HG03575 (cell line): ENCODE results near the gene SLC15A4.

ENCODE experiments used
- ATAC-seq: cut with Tn5 transposase; IDR thresholded peaks from one replicate; pipeline ENCODE4 v1.9.1; 2021; ENCODE audit not compliant: unreplicated experiment, insufficient number of reproducible peaks, low FRiP score; ENCODE audit errors: extremely low read depth

The SLC15A4 gene

DNA sequence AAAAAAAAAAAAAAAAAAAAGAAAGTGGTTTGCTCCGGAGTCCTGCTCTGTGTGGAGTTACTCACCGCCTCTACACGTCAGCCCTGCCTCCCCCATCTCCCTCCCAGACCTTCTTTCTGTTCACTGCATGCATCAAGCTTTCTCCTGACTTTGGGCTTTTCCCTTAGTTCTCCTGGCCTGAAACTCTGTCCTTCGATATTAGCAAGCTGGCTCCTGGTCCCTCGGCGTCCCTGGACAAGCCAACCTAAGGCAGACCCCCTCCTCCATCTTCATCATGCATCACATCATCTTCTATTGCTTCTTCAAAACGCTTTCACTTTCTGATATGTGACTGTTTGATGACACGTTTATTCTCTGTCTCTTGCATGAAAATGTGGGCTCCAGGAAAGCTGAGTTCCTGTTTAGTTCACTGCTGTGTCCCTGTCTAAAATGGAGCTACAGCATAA, 40.6 kb downstream of the SLC15A4 start:
- no peak for ATAC-seq

DNA sequence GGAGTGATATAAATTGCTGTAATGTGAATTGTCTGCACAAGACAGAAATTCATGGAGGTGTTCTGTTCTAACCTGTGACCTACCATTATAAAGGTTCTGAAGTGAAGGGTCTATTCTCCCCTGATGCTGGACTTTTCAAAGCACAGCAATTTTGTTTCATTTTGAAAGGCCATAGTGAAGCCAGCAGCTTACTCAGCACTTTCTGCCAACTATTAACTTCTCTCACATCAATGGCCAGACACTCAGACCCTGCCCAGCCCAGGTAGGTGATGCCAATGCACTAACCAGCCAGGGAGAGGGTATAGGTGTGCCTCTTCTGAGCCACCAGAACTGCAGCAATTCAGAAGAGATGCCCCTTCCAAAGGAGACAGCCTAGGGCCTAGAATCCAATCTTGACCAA, 43.9 kb downstream of the SLC15A4 start:
- no peak for ATAC-seq

DNA sequence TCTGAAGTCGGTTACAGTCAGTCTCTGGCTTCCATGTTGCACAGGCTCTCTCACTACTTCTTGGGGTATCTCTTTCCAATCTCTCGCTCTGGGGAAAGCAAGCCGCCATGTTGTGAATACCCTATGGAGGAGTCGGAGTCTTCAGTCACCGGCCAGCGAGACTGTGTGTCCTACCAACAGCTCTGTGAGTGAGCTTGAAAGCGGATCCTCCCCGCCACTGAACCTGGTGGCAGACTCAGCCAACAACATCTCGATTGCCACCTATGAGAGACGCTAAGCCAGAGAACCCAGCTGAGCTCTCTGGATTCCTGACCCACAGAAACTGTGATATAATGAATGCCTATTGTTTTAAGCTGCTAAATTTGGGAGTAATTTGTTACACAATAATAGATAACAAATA, 51.5 kb downstream of the SLC15A4 start:
- no peak for ATAC-seq

DNA sequence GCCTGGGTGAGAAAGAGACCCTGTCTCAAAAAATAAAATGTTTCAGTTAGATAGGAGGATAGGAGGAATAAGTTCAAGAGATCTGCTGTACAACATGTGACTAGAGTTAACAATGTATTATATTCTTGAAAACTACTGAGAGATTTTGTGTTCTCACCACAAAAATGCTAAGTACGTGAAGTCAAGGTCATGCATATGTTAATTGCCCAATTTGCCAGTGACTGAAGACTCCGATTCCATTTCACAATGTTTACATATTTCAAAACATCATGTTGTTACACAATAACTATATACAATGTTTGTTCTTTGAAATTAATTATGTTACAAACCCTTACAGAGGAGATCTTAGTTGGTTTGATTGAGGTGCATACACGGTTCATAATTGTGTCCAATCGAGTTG, 52.1 kb downstream of the SLC15A4 start:
- ATAC-seq, result no peak

DNA sequence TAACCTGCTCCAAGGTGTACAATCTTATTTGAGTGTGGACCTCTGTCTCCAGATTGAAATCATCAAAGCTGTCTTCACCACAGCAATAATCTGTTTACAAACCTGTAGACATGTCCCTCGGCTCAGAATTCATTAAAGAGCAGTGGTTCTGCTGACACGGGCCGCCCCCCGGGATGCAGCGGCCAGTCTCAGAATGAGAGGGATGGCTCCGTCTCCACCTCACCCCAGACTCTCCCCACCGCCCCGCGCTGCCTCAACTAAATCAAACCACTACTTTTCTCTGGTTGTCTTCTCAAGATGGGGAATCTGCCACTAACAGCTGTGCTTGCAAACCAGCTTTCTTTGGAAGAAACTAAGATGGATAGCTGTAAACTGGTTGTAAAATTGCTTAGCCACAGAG, 56.2 kb downstream of the SLC15A4 start:
- ATAC-seq, result no peak

DNA sequence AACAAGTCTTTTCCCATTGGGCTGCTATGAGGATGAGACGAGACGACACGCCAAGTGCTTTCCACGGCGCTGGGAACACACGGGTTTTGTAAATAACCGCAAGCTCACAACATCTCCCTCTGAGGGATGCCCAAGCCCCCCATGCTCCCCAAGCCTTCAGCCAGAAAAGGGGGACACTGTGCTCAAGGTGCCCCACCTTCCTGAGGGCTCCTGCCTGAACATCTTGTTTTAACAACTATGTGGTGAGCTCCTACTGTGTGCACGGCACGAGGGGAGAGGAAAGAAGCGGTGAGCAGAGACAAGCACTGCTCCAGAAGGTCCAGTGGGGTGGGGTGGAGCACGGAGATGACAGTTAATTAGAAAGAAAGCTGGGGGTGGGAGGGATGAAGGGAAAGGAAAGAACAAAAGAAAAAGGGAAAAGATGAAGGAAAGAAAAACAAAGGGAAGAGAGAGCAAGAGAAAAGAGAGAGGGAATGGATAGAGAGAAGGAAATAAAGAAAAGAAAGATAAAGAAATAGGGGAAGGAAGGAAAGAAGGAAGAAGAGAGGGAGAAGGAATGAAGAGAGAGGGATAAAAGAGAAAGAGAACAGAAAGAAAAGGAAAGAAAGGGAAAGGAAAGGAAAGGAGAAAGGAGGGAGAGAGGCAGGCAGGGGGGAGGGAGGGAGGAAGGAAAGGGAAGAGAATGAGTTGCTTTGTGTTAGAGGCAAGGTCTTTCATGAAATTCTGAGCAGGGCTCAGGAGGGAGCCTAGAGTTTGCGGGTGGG, 56.8 kb downstream of the SLC15A4 start:
- no peak for ATAC-seq

DNA sequence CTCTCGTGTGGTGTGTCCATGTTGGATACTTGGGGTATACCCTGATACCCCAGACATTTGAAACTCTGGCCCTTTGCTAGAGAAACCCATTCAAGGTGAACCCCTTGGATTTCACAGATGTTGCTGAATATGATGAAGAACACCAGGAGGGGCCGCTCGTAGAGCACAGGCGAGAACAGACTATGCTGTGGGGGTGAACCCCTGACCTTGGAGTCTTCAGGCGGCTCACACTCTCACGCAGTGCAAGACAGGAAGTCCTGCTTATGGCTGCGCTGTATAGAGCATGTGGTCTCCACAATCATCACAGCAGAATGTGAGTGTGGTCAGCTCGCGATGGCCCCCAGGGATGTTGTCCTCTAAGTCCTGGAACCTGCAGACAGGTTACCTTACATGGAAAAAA, 60.4 kb downstream of the SLC15A4 start:
- no peak for ATAC-seq

DNA sequence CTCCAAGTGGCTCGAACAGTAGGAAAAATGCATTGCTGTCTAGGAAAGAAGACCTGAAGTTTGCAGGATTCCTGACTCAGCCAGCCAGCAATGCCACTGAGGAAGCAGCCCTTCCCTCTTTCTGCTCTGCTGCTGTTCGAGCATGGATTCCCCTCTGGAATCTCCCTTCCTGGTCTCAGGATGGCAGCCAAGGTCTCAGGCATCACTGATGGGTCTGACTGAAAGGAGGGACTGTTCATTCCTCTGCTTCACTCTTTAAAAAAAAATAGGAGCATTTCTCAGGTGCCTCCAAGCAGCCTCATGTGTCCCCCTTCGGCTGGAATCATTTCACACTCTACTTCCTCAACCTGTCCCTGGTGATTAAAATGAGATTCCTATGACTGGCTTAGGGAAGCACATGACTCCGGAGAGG, 62.4 kb downstream of the SLC15A4 start:
- no peak for ATAC-seq

DNA sequence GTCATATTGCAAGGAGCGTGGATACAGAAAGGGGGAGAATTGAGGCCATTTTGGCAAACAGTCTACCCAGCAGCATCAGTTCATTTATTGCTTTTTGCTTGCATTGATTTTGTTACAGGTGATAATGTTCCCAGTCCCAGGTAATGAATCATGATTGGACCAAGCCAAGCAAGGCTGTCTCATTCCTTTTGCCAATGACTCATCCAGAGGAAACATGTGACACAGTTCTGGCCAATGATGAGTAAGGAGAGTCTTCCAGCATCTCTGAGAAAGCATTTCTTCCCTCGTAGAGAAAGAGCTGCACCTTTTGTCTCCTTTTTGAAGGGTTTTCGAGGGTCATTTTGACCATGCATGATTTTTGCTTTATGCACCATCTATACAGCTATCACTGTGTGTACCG, 68.2 kb downstream of the SLC15A4 start:
- no peak for ATAC-seq

DNA sequence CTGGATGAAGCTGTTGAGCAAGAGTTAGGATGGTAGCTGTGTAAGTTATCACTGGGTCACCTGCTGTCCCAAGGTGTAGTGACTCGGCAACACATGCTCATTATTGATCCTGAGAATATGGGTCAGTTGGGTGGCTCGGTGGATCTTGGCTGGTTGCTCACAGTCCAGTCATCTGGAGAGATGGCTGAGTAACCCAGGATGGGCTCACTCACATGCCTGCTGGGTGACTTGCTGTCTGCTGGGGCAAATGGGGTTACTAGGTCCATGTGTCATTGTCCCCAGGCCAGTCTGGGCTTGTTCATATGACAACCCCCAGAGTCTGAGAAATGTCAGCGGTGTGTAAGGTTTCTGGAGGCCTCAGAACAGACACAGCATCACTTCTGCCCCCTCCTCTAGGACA, 69.5 kb downstream of the SLC15A4 start:
- no peak for ATAC-seq

DNA sequence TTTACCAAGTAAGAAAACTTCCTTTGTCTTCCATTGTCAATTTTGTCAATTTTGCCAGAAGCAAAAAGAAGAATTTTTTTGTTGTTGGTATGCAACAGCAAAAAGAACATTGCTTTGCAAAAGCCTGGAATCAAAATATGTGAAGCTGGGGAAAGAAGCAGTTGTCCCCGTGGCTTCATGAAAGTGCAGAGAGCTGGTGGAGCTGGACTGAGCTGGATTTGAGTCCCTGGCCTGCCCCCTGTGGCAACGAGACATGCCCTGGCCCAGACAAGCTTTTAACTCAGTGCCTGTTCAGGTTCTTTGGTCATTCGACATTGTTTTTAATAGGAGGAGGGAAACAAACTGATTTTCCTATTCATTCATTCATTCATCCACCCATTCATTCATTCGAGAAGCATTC, 70.3 kb downstream of the SLC15A4 start:
- no peak for ATAC-seq

DNA sequence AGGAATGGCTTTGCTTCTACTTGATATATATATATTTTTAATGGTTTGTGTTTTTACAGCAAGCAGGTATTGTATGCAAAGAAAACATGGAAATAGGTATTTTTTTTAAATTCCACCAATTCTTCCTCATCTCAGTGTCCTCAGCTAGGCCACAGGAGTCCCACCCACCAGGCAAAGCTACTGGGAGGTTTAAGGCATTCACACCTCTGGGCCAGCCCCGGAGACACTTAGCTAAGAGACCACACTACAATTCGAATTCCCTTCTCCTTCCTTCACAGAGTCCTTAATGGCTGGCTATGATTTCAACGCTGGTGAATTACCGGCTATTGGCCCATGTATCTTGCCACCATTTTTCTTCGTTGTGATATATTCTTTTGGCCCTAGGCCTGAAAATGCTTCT, 71.4 kb downstream of the SLC15A4 start:
- no peak for ATAC-seq

DNA sequence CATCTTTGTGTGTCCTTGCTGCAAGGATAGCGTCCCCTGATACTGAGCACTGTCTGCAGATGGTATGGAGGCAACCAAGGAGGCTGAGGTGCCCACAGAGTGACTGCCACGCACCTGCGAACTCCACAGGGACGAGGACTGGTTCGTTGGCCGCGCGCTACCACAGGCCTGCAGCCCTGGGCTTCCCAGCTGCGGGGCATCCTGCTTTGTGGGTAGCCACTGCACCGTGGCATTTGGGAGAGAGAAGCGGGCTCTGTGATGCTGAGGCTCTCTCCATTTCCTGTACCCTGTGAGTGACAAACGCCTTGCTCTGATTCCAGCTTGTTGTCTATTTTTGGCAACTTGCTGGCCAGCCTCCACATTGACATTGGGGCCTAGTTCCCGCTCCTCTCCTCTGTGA, 76.3 kb downstream of the SLC15A4 start:
- no peak for ATAC-seq

DNA sequence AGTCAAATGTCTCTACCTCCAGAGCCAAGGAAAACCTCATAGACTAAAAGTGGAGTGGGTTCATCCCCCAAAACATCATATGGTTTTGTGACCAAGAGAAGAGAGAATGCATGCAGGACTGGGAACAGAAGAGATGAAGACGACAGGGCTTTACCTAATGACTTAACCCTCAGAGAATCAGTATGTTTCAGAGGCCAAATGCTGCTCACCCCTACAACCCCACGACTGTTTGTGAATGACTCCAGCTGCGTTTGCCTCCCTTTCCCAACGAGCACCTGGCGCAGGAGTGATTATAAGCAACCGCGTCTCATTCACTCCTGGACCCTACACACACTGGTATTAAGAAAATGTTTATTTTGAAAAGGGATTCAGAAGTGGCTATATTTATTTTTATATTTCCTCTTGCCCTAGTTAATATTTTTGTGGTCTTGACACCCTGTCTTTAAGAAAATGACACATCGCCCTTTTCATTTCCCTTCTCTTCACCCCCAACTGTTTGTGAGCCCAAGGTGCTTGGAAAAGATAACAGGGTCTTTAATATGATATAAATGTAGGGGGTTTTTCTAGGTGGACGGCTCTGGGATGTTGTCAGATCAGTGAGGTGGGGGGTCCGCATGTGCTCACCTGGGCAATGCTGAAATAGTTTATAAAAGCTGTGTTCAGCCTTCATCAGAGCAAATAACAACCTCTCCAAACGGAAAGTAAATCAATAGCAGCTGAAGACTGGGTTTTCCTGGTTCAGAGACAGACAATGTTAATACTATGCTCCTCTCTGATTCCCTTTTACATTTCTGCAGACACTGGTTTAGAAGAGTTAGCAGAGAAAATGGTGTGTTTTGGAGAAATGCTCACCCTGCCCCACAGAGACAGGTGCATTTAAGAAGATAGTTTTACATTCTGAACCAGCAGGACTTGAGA, 77.7 kb downstream of the SLC15A4 start:
- ATAC-seq, result no peak

DNA sequence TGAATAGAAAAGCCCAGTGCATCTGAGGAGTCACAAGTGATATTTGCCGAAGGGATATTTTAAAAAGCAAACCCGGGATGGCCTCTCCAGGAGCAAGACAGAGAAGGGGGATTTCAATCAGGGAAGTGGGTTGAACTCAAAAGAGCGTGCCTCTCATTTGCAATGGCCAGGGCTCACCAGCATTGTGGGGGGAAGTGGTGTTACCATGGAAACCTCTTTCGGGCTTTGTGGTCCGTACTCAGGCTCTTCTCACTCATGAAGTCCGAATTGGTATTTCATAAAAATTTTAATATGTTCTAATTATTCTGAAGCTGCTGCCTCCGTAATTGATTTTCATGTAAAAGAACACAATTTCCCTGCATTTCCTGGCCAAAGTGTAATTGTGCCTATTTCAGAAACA, 79.8 kb downstream of the SLC15A4 start:
- ATAC-seq, result no peak
